HG03175 (cell line): ENCODE results near the gene TMEM181.
"Not testable (repeated sequence)": the region's sequence is repeated elsewhere in the genome, so short reads cannot be mapped to it uniquely, and the experiment has no call there.

ENCODE experiments used
- ATAC-seq: cut with Tn5 transposase; IDR thresholded peaks from one replicate; pipeline ENCODE4 v1.9.1; 2021; ENCODE audit warnings: mild to moderate bottlenecking, moderate library complexity; ENCODE audit not compliant: unreplicated experiment

TMEM181 gene

GRCh38 chr6:158593670-158594069, 33.8 kb downstream of the TMEM181 start:
- ATAC-seq = no peak

GRCh38 chr6:158595223-158595622, 35.3 kb downstream of the TMEM181 start:
- ATAC-seq = no peak

DNA sequence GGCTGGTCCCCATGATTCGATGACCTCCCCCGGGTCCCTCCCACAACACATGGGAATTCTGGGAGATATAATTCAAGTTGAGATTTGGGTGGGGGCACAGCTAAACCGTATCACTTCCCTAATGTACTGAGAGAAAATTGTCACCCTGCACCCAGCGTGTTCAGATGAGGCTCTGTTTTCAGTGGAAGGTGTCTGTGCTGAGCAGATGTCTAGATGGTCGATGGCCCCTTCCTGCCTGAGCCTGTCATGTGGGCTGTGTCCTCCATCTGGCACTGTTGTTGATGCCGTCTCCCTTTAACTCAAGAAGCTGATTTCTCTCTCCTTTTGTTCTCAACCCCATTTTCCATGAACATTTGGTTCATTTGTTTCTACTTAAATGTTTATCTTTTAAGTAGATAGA, 37.0 kb downstream of the TMEM181 start:
- ATAC-seq = no peak

- ATAC-seq = no peak
Observed at GRCh38 chr6:158597565-158597964, 37.7 kb downstream of the TMEM181 start.

GRCh38 chr6:158599635-158600034, 39.7 kb downstream of the TMEM181 start:
- no peak for ATAC-seq

DNA sequence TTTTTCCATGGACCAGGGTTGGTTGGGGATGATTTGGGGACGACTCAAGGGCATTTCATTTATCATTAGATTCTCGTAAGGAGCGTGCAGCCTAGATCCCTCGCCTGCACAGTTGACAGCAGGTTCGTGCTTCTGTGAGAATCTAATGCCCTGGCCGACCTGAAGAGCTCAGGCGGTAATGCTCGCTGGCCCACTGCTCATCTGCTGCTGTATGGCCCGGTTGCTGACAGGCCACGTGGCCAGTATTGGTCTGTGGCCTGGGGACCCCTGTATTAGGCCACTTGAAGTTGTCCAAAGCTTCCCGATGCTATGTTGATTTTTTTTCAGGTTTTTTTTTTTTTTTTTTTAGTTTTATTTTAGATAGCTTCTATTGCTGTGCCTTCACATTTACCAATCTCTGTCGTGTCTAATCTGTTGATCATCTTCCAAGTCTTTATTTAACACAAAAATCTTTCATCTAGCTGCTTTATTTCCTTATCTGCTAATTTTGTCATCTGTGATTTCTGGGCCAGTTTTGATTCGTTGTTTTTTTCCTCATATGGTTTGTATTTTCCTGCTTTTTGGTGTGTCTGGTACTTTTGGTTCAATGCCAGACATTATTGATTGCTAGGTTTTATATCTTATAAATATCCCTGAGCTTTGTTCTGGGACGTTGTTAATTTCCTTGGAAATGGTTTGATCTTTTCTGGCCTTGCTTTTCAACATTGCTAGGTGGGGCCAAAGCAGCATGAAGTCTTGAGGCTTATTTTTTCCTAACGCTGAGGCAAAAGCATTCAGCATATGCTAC, 43.6 kb downstream of the TMEM181 start:
- no peak for ATAC-seq

DNA sequence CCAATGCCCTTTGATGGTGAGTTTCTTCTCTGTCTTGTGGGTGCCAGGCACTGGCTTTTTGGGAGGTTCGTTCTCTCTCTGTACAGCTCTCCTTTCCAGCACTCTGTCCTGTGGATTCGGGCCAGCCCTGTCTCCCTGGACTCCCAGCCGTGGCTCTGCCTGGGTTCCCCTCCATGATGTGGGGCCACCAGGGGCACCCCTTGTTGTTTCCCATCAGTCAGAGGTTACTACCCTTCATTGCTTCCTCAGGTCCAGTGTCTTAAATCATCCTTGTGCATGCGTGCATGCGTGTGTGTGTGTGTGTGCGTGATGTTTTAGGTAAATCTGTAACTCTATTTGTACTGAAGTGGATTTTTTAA, 44.1 kb downstream of the TMEM181 start:
- no peak for ATAC-seq

DNA sequence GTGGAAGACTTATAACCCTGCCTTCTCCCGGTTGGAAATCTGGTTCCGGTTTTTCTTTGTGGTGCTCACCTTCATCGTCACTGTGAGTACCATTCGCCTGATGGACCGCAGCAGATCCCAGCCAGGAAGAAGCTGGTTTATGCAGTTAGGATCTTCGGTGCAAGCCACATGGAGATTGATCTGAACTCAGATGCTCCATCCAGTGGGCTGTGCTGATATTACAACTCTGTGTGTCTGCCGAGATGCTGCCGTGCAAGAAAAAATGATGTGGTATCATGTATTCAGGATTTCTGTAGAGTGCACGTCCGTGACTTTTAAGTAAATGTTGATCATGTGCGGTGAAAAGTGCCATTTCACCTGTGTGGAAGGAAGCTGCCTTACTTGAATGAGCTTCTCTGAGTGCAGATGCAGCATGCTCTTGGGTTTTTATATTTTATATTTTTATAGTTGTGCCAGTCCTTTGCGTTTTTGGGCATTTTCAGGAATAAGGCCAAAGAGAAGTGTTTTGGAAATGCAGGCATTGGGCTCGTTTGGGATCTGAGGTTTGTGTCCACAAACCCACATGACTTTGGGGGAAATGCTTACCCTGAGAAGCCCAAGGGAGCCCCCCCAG, 45.5 kb downstream of the TMEM181 start:
- ATAC-seq = no peak

GRCh38 chr6:158606011-158606410, 46.1 kb downstream of the TMEM181 start:
- ATAC-seq = not testable (repeated sequence)

DNA sequence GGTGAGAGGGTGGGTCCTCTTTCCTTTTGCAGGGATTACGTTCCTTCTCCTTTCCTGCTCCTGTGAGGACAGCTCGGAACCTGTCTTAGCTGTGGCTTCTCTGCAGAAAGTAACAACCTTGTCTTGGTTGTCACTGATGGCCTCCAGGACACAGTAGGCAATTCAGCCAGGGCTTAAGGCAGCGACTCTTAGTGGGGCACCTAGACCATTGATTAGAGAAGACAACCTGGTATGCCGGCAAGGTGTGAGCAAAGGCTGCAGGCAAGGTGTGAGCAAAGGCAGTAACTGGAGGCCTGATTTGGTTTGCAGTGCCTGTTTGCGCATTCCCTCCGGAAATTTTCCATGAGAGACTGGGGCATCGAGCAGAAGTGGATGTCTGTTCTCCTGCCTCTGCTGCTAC, 47.0 kb downstream of the TMEM181 start:
- no peak for ATAC-seq

- ATAC-seq = no peak
Observed at GRCh38 chr6:158607411-158608170, 47.7 kb downstream of the TMEM181 start.

DNA sequence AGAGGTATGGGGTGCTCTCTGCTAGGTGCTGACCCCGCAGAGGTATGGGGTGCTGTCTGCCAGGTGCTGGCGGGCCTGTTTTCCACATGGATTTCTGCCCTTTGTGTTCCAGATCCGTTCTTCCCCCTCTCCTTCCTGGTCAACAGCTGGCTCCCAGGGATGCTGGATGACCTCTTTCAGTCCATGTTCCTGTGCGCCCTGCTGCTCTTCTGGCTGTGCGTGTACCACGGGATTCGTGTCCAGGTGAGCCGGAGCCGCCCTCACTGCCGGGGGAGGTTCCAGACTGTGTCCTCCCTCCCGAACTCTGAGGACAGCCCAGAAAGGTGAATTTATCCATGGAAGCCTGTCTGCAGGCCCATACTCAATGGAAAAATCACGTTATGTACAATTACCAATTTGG, 48.3 kb downstream of the TMEM181 start:
- no peak for ATAC-seq

- ATAC-seq = no peak
Observed at GRCh38 chr6:158609455-158610155, 49.7 kb downstream of the TMEM181 start.

- ATAC-seq = no peak
Observed at GRCh38 chr6:158610319-158610968, 50.6 kb downstream of the TMEM181 start.

DNA sequence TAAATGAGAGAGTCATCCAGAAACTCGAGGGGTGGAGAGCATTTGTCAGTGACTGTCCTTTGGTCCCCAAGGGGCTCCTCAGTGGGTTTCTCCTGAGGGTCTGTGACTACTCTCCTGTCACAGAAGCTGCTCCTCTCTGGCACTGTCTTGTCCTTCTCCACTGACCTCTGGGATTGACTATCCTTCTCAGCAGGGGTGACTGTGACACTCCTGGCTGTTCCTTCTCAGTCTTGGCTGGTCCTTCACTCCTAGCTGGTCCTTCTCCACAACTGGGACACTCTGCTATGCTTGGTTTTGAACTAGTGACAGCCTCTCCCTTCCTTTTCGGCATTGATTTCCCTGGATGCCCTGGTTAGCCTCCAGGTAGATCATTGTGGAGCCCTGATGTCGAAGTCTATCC, 51.1 kb downstream of the TMEM181 start:
- ATAC-seq = no peak

DNA sequence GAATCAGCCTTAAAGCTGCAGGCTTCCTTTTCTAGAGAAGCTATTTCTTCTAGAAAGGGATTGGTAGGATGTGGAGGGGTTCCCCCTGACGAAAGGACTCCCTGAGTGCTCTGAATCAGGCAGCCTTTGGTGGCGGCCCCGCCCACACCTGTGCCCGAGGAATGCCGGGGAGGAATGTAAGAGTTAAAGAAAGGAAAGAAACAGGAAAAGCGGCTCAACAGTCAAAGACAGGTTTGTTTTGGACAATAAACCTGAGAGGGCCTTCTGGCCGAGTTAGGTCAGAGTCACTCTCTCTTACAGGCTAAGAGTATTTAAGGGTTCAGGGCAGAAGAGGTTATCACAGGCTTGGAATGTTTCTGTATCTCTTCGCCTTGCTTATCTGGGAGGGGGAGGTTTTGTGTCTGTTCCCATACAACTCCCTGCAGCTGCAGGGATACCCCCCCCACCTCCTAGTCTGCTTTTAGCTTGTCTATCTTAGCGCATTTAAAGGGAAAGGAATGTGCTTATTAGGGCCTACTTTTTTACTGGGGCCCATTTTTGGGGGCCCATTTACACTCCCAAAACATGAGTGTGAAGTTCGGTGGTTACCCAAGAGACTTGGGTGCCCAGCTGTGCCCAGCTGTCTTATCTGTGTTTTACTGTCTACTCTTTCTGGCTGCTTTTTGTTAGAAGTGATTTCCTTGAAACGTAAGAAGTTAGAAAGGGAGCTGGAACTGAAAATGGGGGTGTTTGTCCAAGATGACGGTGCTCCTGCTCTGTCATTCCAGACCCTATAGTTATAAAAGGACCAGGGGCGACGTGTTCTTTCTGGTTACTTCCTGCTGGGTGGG, 51.9 kb downstream of the TMEM181 start:
- ATAC-seq = no peak

GRCh38 chr6:158614606-158615005, 54.7 kb downstream of the TMEM181 start:
- ATAC-seq = not testable (repeated sequence)

DNA sequence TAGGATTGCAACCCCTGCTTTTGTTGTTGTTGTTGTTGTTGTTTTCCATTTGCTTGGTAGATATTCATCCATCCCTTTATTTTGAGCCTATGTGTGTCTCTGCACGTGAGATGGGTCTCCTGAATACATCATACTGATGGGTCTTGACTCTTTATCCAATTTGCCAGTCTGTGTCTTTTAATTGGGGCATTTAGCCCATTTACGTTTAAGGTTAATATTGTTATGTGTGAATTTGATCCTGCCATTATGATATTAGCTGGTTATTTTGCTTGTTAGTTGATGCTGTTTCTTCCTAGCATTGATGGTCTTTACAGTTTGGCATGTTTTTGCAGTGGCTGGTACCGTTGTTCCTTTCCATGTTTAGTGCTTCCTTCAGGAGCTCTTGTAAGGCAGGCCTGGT, 58.4 kb downstream of the TMEM181 start:
- not testable (repeated sequence) for ATAC-seq

DNA sequence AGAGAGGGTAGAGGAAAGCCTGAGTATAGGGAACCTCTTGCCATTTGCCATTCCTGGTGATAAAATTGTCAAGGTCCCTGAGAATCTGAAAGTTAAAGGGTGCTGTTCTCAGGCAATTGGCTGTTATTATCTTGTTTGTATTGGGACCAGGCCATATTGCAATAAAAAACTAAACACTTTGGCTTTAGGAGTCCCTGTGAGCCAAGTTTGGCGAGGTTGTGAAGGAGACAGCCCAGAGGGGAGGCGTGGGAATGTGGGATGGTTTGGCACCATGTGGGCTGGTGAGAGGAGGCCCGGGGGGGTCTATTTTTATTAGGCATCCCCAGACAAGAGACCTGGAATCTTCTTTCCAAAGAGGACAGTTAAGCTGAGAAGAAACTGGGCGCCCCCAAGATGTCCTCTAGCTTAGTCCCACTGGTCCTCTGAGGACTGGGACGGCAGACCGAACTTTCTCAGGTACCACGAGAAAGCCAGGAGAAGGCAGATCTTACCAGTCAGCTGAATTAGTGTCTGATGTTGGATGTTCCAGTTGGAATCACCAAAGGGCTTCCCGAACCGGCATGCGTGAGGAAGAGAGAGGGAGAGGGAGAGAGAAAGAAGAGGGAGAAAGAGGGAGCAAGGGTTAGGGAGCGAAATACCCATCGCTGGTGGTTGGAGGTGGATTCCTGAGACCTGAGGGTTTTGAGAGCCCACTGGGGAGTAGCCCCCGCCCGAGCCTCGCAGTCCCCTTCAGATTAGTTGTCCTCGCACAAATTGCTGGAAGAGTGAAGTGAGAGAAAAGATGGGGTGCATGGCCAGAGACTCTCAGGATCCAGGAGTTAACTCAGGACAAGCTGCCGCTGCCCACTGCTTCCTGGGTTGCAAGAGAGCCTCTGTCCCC, 60.3 kb downstream of the TMEM181 start:
- ATAC-seq = no peak
